Bronchial epithelial cell (primary cell): ENCODE data around the gene CYP26B1. TPM values are rescaled to one million over a fixed set of nuclear protein-coding genes. Genes with fewer than 3 reads are reported as not detected.
"Not testable (repeated sequence)": the region's sequence is repeated elsewhere in the genome, so short reads cannot be mapped to it uniquely, and the experiment has no call there.

Experiments used
- DNase-seq: peaks from one replicate; pipeline ENCODE4 v3.0.0-alpha.2; 2010; ENCODE audit warnings: low read depth
- FAIRE-seq: peaks from 2 replicates; lab custom pipeline; 2011; peaks lifted over from hg19 to GRCh38; lab: Jason Lieb, UNC
- H3K27me3 ChIP-seq: 2 replicates; pipeline ENCODE4 v1.5.1; 2011; ENCODE audit warnings: low read length; ENCODE audit not compliant: control insufficient read depth, insufficient read depth
- H3K36me3 ChIP-seq: 2 replicates; pipeline ENCODE4 v1.5.1; 2011; ENCODE audit warnings: low read length; ENCODE audit not compliant: control insufficient read depth, insufficient read depth
- H3K4me3 ChIP-seq: 2 replicates; pipeline ENCODE4 v1.5.1; 2011; ENCODE audit warnings: mild to moderate bottlenecking, low read depth, low read length, control low read depth
- total RNA-seq: library from RNA; depleted of rRNA; stranded (reverse); fragments of >200 nt; gene quantifications from 2 replicates; pipeline ENCODE4 v1.2.1, GENCODE V29; 2014
- TF ChIP-seq, protein P1 (sequence below): IDR thresholded peaks from 2 replicates; pipeline ENCODE4 v1.5.1; 2011; ENCODE audit warnings: mild to moderate bottlenecking, moderate library complexity, low read length, control low read depth, inconsistent platforms; ENCODE audit not compliant: insufficient read depth, severe bottlenecking

CYP26B1 gene
- total RNA-seq, 1 donor from 2014 or later = 0.53 TPM

DNA sequence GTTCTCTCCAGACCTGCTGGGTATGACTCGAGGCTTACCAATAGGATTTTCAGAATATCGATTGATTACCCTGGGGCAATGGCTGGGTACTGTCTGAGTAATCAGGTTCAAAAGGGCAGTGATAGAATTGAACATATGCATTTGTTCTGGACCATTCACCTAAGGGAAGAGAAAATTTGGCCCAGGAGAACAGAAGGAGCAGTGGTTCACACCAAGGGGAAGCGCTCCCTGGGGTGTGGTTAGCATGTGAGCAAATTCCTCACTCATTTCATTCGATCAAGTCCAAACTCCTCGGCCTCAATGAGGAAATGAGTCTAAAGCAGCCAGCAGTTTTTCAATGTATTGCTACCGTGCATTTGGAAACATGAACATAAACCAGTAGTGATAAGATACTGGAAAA is 55.6 kb downstream of the CYP26B1 start:
- TF ChIP-seq, protein P1, sequence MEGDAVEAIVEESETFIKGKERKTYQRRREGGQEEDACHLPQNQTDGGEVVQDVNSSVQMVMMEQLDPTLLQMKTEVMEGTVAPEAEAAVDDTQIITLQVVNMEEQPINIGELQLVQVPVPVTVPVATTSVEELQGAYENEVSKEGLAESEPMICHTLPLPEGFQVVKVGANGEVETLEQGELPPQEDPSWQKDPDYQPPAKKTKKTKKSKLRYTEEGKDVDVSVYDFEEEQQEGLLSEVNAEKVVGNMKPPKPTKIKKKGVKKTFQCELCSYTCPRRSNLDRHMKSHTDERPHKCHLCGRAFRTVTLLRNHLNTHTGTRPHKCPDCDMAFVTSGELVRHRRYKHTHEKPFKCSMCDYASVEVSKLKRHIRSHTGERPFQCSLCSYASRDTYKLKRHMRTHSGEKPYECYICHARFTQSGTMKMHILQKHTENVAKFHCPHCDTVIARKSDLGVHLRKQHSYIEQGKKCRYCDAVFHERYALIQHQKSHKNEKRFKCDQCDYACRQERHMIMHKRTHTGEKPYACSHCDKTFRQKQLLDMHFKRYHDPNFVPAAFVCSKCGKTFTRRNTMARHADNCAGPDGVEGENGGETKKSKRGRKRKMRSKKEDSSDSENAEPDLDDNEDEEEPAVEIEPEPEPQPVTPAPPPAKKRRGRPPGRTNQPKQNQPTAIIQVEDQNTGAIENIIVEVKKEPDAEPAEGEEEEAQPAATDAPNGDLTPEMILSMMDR = no peak
- H3K36me3 ChIP-seq = no peaks in the 10 kb centered on the region
- no peak for FAIRE-seq
- no peak overlapping the region for H3K4me3 ChIP-seq
- peak; percentile 63 for DNase-seq
- no peaks in the 10 kb centered on the region for H3K27me3 ChIP-seq

DNA sequence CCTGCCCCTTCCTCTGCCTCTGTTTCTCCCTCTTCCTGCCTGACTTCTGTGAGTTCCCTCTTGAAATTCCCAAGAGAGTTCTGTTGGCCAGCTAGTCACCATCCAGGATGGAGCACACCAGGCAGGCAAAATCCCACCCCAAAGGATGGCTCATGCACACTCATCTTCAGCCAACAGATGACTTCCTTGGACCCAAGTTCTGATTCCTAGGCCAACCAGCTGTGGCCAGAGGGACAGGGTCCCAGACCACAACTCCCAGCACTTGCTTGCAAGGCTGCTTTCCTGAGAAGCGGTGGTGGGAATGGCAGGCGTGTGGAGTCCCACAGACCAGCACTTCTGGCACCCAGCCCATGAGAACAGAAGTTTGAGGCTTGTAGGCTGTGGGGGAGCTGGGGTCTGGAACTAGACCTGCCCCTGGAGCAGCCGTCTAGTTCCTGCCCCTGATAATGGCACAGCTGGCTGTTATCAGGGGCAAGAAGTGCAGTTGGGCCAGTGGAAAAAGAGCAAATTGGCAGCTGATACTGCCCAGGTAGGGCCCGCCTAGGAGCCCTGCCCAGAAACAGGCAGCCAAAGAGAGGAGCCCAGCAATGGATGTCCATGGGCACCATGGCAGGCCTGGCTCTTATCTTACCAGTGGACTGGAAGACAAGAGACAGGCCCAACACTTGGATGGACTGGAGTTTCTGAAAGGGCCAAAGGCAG is 56.7 kb downstream of the CYP26B1 start:
- Histone ChIP-seq H3K36me3 (no peaks in the 10 kb centered on the region), H3K27me3 (no peaks in the 10 kb centered on the region), H3K4me3 (no peak overlapping the region)
- FAIRE-seq (peak; percentile 86), DNase-seq (no peak)
- TF ChIP-seq, protein P1 = no peak

DNA sequence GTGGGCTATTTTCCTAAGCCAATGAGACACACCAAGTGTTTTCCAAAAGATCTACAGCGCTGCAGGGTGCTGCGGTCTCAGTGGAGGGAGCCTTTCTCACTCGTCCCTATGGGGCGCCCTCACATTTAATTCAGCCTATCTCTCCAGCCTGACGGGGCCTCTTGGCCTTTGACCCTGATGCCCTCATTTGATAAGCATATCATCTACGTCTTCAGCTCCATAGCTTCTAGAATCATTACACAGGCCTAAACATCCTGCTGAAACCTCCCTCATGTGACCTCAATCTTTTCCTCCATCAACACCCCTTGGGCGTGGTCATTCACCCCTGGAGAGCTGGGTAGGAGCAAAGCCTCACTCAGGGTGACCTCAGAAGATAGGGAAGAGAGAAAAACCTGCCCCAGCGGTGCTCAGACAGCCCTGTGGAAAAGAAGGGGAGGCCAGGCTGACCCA is 57.4 kb downstream of the CYP26B1 start:
- no peaks in the 10 kb centered on the region for H3K36me3 ChIP-seq
- H3K4me3 ChIP-seq = no peak overlapping the region
- H3K27me3 ChIP-seq = no peaks in the 10 kb centered on the region
- TF ChIP-seq, protein P1 = no peak
- DNase-seq (no peak), FAIRE-seq (peak; percentile 32)

- FAIRE-seq (no peak), DNase-seq (no peak)
- Histone ChIP-seq H3K27me3 (no peaks in the 10 kb centered on the region), H3K36me3 (no peaks in the 10 kb centered on the region), H3K4me3 (no peak overlapping the region)
- TF ChIP-seq, protein P1 = no peak
These were observed 58.1 kb downstream of the CYP26B1 start for GRCh38 chr2:72089537-72089936.

DNA sequence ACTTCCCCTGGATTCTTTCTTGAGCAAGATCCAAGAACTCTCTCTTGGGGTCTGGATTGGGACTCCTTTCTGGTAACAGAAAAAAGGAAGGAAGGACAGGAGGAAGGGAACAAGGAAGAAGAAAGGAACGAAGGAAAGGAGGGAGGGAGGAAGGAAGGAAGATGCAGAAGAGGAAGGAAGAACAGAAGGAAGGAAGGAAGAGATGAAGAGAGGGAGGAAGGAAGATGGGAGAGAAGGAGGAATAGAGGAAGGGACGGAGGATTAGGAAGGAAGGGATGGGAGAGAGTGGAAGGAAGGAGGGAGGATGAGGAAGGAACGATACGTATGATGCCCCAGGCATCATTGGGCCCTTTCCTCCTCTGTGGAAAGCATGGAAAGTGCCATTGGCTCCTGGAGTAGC is 58.6 kb downstream of the CYP26B1 start:
- TF ChIP-seq, protein P1 = no peak
- no peak for DNase-seq
- H3K36me3 ChIP-seq = no peaks in the 10 kb centered on the region
- no peak for FAIRE-seq
- no peak overlapping the region for H3K4me3 ChIP-seq
- H3K27me3 ChIP-seq = no peaks in the 10 kb centered on the region

GRCh38 chr2:72086871-72087633 is 60.6 kb downstream of the CYP26B1 start:
- not testable (repeated sequence) for H3K4me3 ChIP-seq, DNase-seq, H3K27me3 ChIP-seq, H3K36me3 ChIP-seq, FAIRE-seq
